Regular cardiac myocyte (primary cell): ENCODE results near the gene RAPH1. TPM values are rescaled to one million over a fixed set of nuclear protein-coding genes. Genes with fewer than 3 reads are reported as not detected.

Experiments used
- total RNA-seq: library from RNA; depleted of rRNA; stranded (reverse); fragments of >200 nt; gene quantifications from 2 replicates; pipeline ENCODE4 v1.2.3, GENCODE V29; 2014

The RAPH1 gene
- 14.2 and 22.0 TPM in 2 replicates for total RNA-seq

DNA sequence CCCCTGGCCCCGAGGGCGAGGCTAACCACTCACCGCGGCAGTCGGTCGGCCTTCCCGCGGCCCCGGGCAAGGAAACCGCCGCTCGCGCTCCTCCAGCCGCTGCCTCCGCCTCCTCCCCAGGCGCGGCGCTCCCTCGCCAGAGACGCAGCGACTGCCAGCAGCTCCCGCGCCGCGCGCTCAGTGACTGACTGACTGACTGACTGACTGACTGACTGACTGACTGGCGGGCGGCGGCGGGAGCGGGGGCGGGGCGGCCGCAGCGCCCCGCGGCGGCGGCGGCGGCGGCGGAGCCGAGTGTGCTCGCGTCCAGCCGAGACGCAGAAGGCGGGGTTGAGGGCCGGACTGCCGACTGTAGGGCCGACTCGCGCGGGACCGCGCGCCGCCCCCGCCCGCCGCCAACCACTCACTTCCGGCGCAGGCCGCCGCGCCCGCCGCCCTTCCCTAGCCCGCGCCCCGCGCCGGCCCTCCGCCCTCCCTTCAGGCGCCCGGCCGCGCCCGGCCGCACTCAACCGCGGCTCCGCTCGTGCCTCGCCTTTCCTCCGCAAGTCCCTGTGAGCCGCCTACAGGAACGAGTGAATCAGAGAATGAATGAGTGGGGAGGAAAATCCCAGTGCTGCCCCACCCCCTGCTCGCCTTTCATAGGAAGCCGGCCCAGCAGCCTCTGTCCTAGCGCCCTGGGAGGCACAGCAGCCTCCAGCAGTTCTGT is at the start of gene RAPH1:
RAPH1 (minus strand) TSS at position 224 of the 706 bp plus-strand sequence. CDS start 39,948 bp downstream, outside the sequence.

Other genes starting within 250 kb of the RAPH1 start
- 28.5 and 41.6 TPM in 2 replicates for gene ABI2, start 206.9 kb downstream of the RAPH1 start, total RNA-seq
- gene CD28, start 171.3 kb upstream of the RAPH1 start, total RNA-seq, result under 0.01 TPM in 1 of 2 replicates, not detected in the other